ENCODE measurements around the gene LAG3.

The LAG3 gene

GRCh38 chr12:6818222-6818621 lies 45.9 kb downstream of the LAG3 start:
- Histone ChIP-seq H3K4me3 (ENCODE audit: extremely low read depth, insufficient read depth, low read length, poor library complexity, severe bottlenecking) (no peak overlapping the region), H3K9me3 (ENCODE audit: control insufficient read depth, low read length) (no peaks in the 10 kb centered on the region), H3K27ac (ENCODE audit: low read depth, low read length, severe bottlenecking) (peak overlapping the region; percentile 62), H3K4me1 (ENCODE audit: control insufficient read depth, insufficient read depth, low read length, poor library complexity, severe bottlenecking) (peaks cover 40% of the 10 kb centered on the region), H3K36me3 (ENCODE audit: control insufficient read depth, insufficient read depth, low read length) (no peaks in the 10 kb centered on the region)
- 65 to 71% methylated on average over 8 to 10 of the region's 10 CpGs for WGBS, 2 experiments (ENCODE audit: insufficient coverage in 2 of 2)

GRCh38 chr12:6818645-6819044 lies 46.3 kb downstream of the LAG3 start:
- Histone ChIP-seq H3K27ac (ENCODE audit: low read depth, low read length, severe bottlenecking) (peak overlapping the region; percentile 62), H3K9me3 (ENCODE audit: control insufficient read depth, low read length) (no peaks in the 10 kb centered on the region), H3K36me3 (ENCODE audit: control insufficient read depth, insufficient read depth, low read length) (no peaks in the 10 kb centered on the region), H3K4me3 (ENCODE audit: extremely low read depth, insufficient read depth, low read length, poor library complexity, severe bottlenecking) (no peak overlapping the region), H3K4me1 (ENCODE audit: control insufficient read depth, insufficient read depth, low read length, poor library complexity, severe bottlenecking) (peaks cover 40% of the 10 kb centered on the region)
- 70 to 87% methylated on average over 2 to 4 of the region's 5 CpGs for WGBS, 2 experiments (ENCODE audit: insufficient coverage in 2 of 2)

- H3K27ac ChIP-seq (ENCODE audit: low read depth, low read length, severe bottlenecking), result peak overlapping the region; percentile 41
- H3K36me3 ChIP-seq (ENCODE audit: control insufficient read depth, insufficient read depth, low read length), result peaks cover 2% of the 10 kb centered on the region
- H3K4me3 ChIP-seq (ENCODE audit: extremely low read depth, insufficient read depth, low read length, poor library complexity, severe bottlenecking), result no peak overlapping the region
- H3K9me3 ChIP-seq (ENCODE audit: control insufficient read depth, low read length), result no peaks in the 10 kb centered on the region
- H3K4me1 ChIP-seq (ENCODE audit: control insufficient read depth, insufficient read depth, low read length, poor library complexity, severe bottlenecking), result peaks cover 40% of the 10 kb centered on the region
- 78 to 86% methylated on average over 10 to 13 of the region's 13 CpGs for WGBS, 2 experiments (ENCODE audit: insufficient coverage in 2 of 2)
These were observed 47.0 kb downstream of the LAG3 start for GRCh38 chr12:6819106-6820030.

- WGBS, 2 experiments (ENCODE audit: insufficient coverage in 2 of 2), result 73% methylated on average over 2 to 4 of the region's 5 CpGs
- H3K27ac ChIP-seq (ENCODE audit: low read depth, low read length, severe bottlenecking), result peak overlapping the region; percentile 10
- peaks cover 4% of the 10 kb centered on the region for H3K36me3 ChIP-seq (ENCODE audit: control insufficient read depth, insufficient read depth, low read length)
- peaks cover 40% of the 10 kb centered on the region for H3K4me1 ChIP-seq (ENCODE audit: control insufficient read depth, insufficient read depth, low read length, poor library complexity, severe bottlenecking)
- H3K4me3 ChIP-seq (ENCODE audit: extremely low read depth, insufficient read depth, low read length, poor library complexity, severe bottlenecking), result peak overlapping the region; percentile 40
- H3K9me3 ChIP-seq (ENCODE audit: control insufficient read depth, low read length), result no peaks in the 10 kb centered on the region
These were observed 47.8 kb downstream of the LAG3 start for GRCh38 chr12:6820166-6820565.

- Histone ChIP-seq H3K4me1 (ENCODE audit: control insufficient read depth, insufficient read depth, low read length, poor library complexity, severe bottlenecking) (peaks cover 41% of the 10 kb centered on the region), H3K27ac (ENCODE audit: low read depth, low read length, severe bottlenecking) (peak within 1 kb of the TSS; percentile 72), H3K9me3 (ENCODE audit: control insufficient read depth, low read length) (no peaks in the 10 kb centered on the region), H3K4me3 (ENCODE audit: extremely low read depth, insufficient read depth, low read length, poor library complexity, severe bottlenecking) (peak within 1 kb of the TSS; percentile 40), H3K36me3 (ENCODE audit: control insufficient read depth, insufficient read depth, low read length) (peaks cover 13% of the 10 kb centered on the region)
- whole genome bisulfite sequencing, 2 experiments (ENCODE audit: insufficient coverage in 2 of 2), result 0% methylated on average over 10 to 12 of the region's 28 CpGs
These were observed 49.5 kb downstream of the LAG3 start, which contains the start of gene GPR162 for GRCh38 chr12:6821591-6822425. GPR162 (plus strand) TSS chr12:6821821; CDS start chr12:6823899, 2,078 bp downstream.

GRCh38 chr12:6822426-6823135 lies 50.3 kb downstream of the LAG3 start:
- no peak overlapping the region for H3K27ac ChIP-seq (ENCODE audit: low read depth, low read length, severe bottlenecking)
- no peaks in the 10 kb centered on the region for H3K9me3 ChIP-seq (ENCODE audit: control insufficient read depth, low read length)
- WGBS, 2 experiments (ENCODE audit: insufficient coverage in 2 of 2), result 30 to 41% methylated on average over 2 to 4 of the region's 7 CpGs
- H3K36me3 ChIP-seq (ENCODE audit: control insufficient read depth, insufficient read depth, low read length), result peaks cover 14% of the 10 kb centered on the region
- peak overlapping the region; percentile 40 for H3K4me3 ChIP-seq (ENCODE audit: extremely low read depth, insufficient read depth, low read length, poor library complexity, severe bottlenecking)
- peaks cover 48% of the 10 kb centered on the region for H3K4me1 ChIP-seq (ENCODE audit: control insufficient read depth, insufficient read depth, low read length, poor library complexity, severe bottlenecking)

- 80 to 81% methylated on average over 5 to 11 of the region's 12 CpGs for WGBS, 2 experiments (ENCODE audit: insufficient coverage in 2 of 2)
- peaks cover 44% of the 10 kb centered on the region for H3K4me1 ChIP-seq (ENCODE audit: control insufficient read depth, insufficient read depth, low read length, poor library complexity, severe bottlenecking)
- no peak overlapping the region for H3K27ac ChIP-seq (ENCODE audit: low read depth, low read length, severe bottlenecking)
- no peaks in the 10 kb centered on the region for H3K9me3 ChIP-seq (ENCODE audit: control insufficient read depth, low read length)
- H3K4me3 ChIP-seq (ENCODE audit: extremely low read depth, insufficient read depth, low read length, poor library complexity, severe bottlenecking), result no peak overlapping the region
- peaks cover 14% of the 10 kb centered on the region for H3K36me3 ChIP-seq (ENCODE audit: control insufficient read depth, insufficient read depth, low read length)
These were observed 51.1 kb downstream of the LAG3 start for GRCh38 chr12:6823182-6824084.

- Histone ChIP-seq H3K36me3 (ENCODE audit: control insufficient read depth, insufficient read depth, low read length) (peaks cover 14% of the 10 kb centered on the region), H3K4me1 (ENCODE audit: control insufficient read depth, insufficient read depth, low read length, poor library complexity, severe bottlenecking) (peaks cover 38% of the 10 kb centered on the region), H3K4me3 (ENCODE audit: extremely low read depth, insufficient read depth, low read length, poor library complexity, severe bottlenecking) (no peak overlapping the region), H3K27ac (ENCODE audit: low read depth, low read length, severe bottlenecking) (no peak overlapping the region), H3K9me3 (ENCODE audit: control insufficient read depth, low read length) (no peaks in the 10 kb centered on the region)
- 97% methylated on average over 27 to 29 of the region's 37 CpGs for WGBS, 2 experiments (ENCODE audit: insufficient coverage in 2 of 2)
These were observed 51.9 kb downstream of the LAG3 start for GRCh38 chr12:6824085-6824775.

GRCh38 chr12:6824901-6825381 lies 52.6 kb downstream of the LAG3 start:
- Histone ChIP-seq H3K4me3 (ENCODE audit: extremely low read depth, insufficient read depth, low read length, poor library complexity, severe bottlenecking) (no peak overlapping the region), H3K4me1 (ENCODE audit: control insufficient read depth, insufficient read depth, low read length, poor library complexity, severe bottlenecking) (peaks cover 36% of the 10 kb centered on the region), H3K27ac (ENCODE audit: low read depth, low read length, severe bottlenecking) (no peak overlapping the region), H3K36me3 (ENCODE audit: control insufficient read depth, insufficient read depth, low read length) (peaks cover 14% of the 10 kb centered on the region), H3K9me3 (ENCODE audit: control insufficient read depth, low read length) (no peaks in the 10 kb centered on the region)
- WGBS, 2 experiments (ENCODE audit: insufficient coverage in 2 of 2), result 58 to 64% methylated on average over 11 to 12 of the region's 12 CpGs

Measured in mesodermal cell (in vitro differentiated cells).